Endothelial cell of umbilical vein (primary cell): Measurements from ENCODE around the gene SLC30A4. TPM values are rescaled to one million over a fixed set of nuclear protein-coding genes. Genes with fewer than 3 reads are reported as not detected.

Experiments used
- BruUV-seq: library from RNA; stranded (reverse); fragments of 400-500 nt; replicated peaks from 2 replicates; lab custom pipeline; 2021; lab: Mats Ljungman, UMichigan
- CTCF ChIA-PET: fragments of 300-600, 350-600 bp; sonication (Branson Sonifier 250); formaldehyde crosslinking; loops from one replicate; lab custom pipeline; 2021; ENCODE audit warnings: antibody characterized with exemption, inconsistent platforms; lab: Charles Lee
- POLR2A ChIA-PET: fragments of 300-600, 350-600 bp; sonication (Branson Sonifier 250); formaldehyde crosslinking; loops from one replicate; lab custom pipeline; 2021; ENCODE audit warnings: antibody characterized with exemption, inconsistent platforms; lab: Charles Lee
- DNase-seq: peaks from one replicate; pipeline ENCODE4 v3.0.0-alpha.2; 2011; ENCODE audit warnings: low read depth, low spot score
- FAIRE-seq: peaks from 2 replicates; lab custom pipeline; 2011; peaks lifted over from hg19 to GRCh38; lab: Jason Lieb, UNC
- H2AFZ ChIP-seq: 2 replicates; pipeline ENCODE4 v1.6.0; 2012; ENCODE audit warnings: low read depth, low read length, control low read depth, inconsistent platforms
- H3K27ac ChIP-seq: 2 replicates; pipeline ENCODE4 v1.5.1; 2011; ENCODE audit warnings: low read depth, mild to moderate bottlenecking, control low read depth, low read length, moderate library complexity; ENCODE audit not compliant: insufficient read depth
- H3K27me3 ChIP-seq, 2 experiments: 2 replicates each; pipeline versions ENCODE4 v1.6.0 to v1.6.1; 2011; ENCODE audit warnings: low read length in 2 of 2, mixed read lengths in 1 of 2; ENCODE audit not compliant: control insufficient read depth in 2 of 2, insufficient read depth in 2 of 2
- H3K36me3 ChIP-seq, 2 experiments: 2 replicates in 1 of 2; 3 replicates in 1 of 2; pipeline ENCODE4 v1.5.1; 2011; ENCODE audit warnings: low read length in 2 of 2, mild to moderate bottlenecking in 1 of 2, moderate library complexity in 1 of 2; ENCODE audit not compliant: control insufficient read depth in 2 of 2, insufficient read depth in 2 of 2; ENCODE audit errors: extremely low read depth in 1 of 2
- H3K4me1 ChIP-seq: 3 replicates; pipeline ENCODE4 v1.5.1; 2011; ENCODE audit warnings: mild to moderate bottlenecking, low read length; ENCODE audit not compliant: control insufficient read depth, insufficient read depth; ENCODE audit errors: extremely low read depth
- H3K4me2 ChIP-seq: 2 replicates; pipeline ENCODE4 v1.6.1; 2011; ENCODE audit warnings: low read length, control low read depth, mixed read lengths; ENCODE audit not compliant: insufficient read depth
- H3K4me3 ChIP-seq, 3 experiments: fragments of 200-600 bp in 1 of 3; sonication (generic), shearing (Covaris generic) in 1 of 3; replicated peaks in 1 of 3; 2 replicates each; pipeline ENCODE4 v1.5.1; 2011 to 2016; ENCODE audit warnings: control low read depth in 3 of 3, low read length in 3 of 3, mild to moderate bottlenecking in 2 of 3, inconsistent platforms in 1 of 3, low read depth in 1 of 3, moderate library complexity in 1 of 3; ENCODE audit not compliant: insufficient read depth in 1 of 3
- H3K79me2 ChIP-seq: 2 replicates; pipeline ENCODE4 v1.6.0; 2012; ENCODE audit warnings: low read length, inconsistent platforms; ENCODE audit not compliant: control insufficient read depth, insufficient read depth
- H3K9ac ChIP-seq: replicated peaks from 2 replicates; pipeline ENCODE3; 2011; ENCODE audit warnings: low read length, control low read depth; ENCODE audit not compliant: insufficient read depth; ENCODE audit errors: extremely low read depth
- H3K9me1 ChIP-seq: replicated peaks from 3 replicates; pipeline ENCODE4 v1.6.0; 2011; ENCODE audit warnings: mild to moderate bottlenecking, low read length; ENCODE audit not compliant: control insufficient read depth, insufficient read depth; ENCODE audit errors: extremely low read depth
- H3K9me3 ChIP-seq: replicated peaks from 2 replicates; pipeline ENCODE4 v1.5.1; 2012; ENCODE audit warnings: low read length, inconsistent platforms; ENCODE audit not compliant: control insufficient read depth, insufficient read depth
- H4K20me1 ChIP-seq: replicated peaks from 2 replicates; pipeline ENCODE3; 2011; ENCODE audit warnings: mild to moderate bottlenecking, low read length; ENCODE audit not compliant: control insufficient read depth, insufficient read depth; ENCODE audit errors: extremely low read depth
- CTCF ChIP-seq, 2 donors: IDR thresholded peaks; 1 replicate in 1 of 2; 2 replicates in 1 of 2; pipeline ENCODE4 v1.5.1; 2011; ENCODE audit warnings: low read length in 2 of 2, mild to moderate bottlenecking in 2 of 2, moderate library complexity in 2 of 2, control low read depth in 1 of 2, inconsistent platforms in 1 of 2, low read depth in 1 of 2; ENCODE audit not compliant: insufficient read depth in 1 of 2; ENCODE audit errors: extremely low read depth in 1 of 2
- EZH2 ChIP-seq: IDR thresholded peaks from 2 replicates; pipeline ENCODE4 v1.6.1; 2012; ENCODE audit warnings: borderline replicate concordance, low read depth, mild to moderate bottlenecking, moderate library complexity, low read length, inconsistent platforms; ENCODE audit not compliant: severe bottlenecking
- FOS ChIP-seq: IDR thresholded peaks from 2 replicates; pipeline ENCODE4 v1.6.1; 2011; ENCODE audit warnings: mild to moderate bottlenecking, low read length, moderate library complexity, borderline replicate concordance; ENCODE audit not compliant: insufficient read depth
- GATA2 ChIP-seq: IDR thresholded peaks from 2 replicates; pipeline ENCODE4 v1.7.0; 2011; ENCODE audit warnings: low read depth, mild to moderate bottlenecking, moderate library complexity, mixed read lengths, low read length; ENCODE audit not compliant: insufficient read length, insufficient read depth
- JUN ChIP-seq: IDR thresholded peaks from 2 replicates; pipeline ENCODE4 v1.6.1; 2011; ENCODE audit warnings: borderline replicate concordance, low read depth; ENCODE audit not compliant: insufficient read length, insufficient read depth
- MYC ChIP-seq: IDR thresholded peaks from one replicate; pipeline ENCODE4 v1.6.1; 2011; ENCODE audit warnings: mild to moderate bottlenecking, low read depth, low read length
- POLR2A ChIP-seq: IDR thresholded peaks from 2 replicates; pipeline ENCODE4 v1.6.1; 2012; ENCODE audit warnings: low read depth, mild to moderate bottlenecking, control low read depth, low read length
- POLR2AphosphoS5 ChIP-seq: IDR thresholded peaks from 2 replicates; pipeline ENCODE4 v1.6.1; 2012; ENCODE audit warnings: low read depth, mild to moderate bottlenecking, control low read depth, low read length, moderate library complexity; ENCODE audit not compliant: insufficient read depth
- dilution Hi-C: fragments of 300-500 bp; cut with MboI; formaldehyde crosslinking; loops from one replicate; pipeline ENCODE4 v1.15.0; 2019; ENCODE audit warnings: low sequenced_read_pairs; ENCODE audit not compliant: extremely low pct_ligation_motif_present
- intact Hi-C: fragments of 100-400 bp; cut with micrococcal nuclease; formaldehyde crosslinking; loops from one replicate; pipeline ENCODE4 v1.10.0; 2022
- polyA plus RNA-seq, 4 experiments: library from polyadenylated mRNA; depleted of rRNA in 3 of 4; stranded (reverse) in 3 of 4; unstranded in 1 of 4; fragments of >200 nt; gene quantifications; 2 replicates each; pipeline versions ENCODE4 v1.2.1 to v1.2.3, GENCODE V29; 2011 to 2012; ENCODE audit warnings: missing spikeins in 1 of 4
- total RNA-seq: library from RNA; stranded (reverse); gene quantifications from 2 replicates; pipeline ENCODE4 v1.2.3, GENCODE V29; 2021
- TF ChIP-seq, protein P1 (sequence below): IDR thresholded peaks from 2 replicates; pipeline ENCODE4 v1.6.1; 2011; ENCODE audit not compliant: insufficient read depth, insufficient read length

SLC30A4 gene
- total and polyA plus RNA-seq, 2 donors (not counting 3 experiments of a cell fraction or from before 2014, with no cell fraction given): 2.7 to 3.9 TPM

GRCh38 chr15:45471151-45471550, 51.4 kb downstream of the SLC30A4 start:
- Histone ChIP-seq H3K27ac (no peak overlapping the region), H3K36me3 (no peaks in the 10 kb centered on the region), H3K9ac (no peak overlapping the region), H3K9me3 (no peaks in the 10 kb centered on the region), H3K4me1 (no peaks in the 10 kb centered on the region), H3K9me1 (no peaks in the 10 kb centered on the region), H3K27me3 (peaks cover 8 to 18% of the 10 kb centered on the region in 2 experiments), H2AFZ (no peak overlapping the region), H3K79me2 (no peaks in the 10 kb centered on the region), H3K4me2 (no peak overlapping the region), H4K20me1 (no peaks in the 10 kb centered on the region), H3K4me3 (no peak overlapping the region)
- no peak for TF ChIP-seq POLR2AphosphoS5
- TF ChIP-seq GATA2: no peak
- no peak for TF ChIP-seq JUN
- TF ChIP-seq, protein P1, sequence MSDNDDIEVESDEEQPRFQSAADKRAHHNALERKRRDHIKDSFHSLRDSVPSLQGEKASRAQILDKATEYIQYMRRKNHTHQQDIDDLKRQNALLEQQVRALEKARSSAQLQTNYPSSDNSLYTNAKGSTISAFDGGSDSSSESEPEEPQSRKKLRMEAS: no peak
- no peak for TF ChIP-seq FOS
- TF ChIP-seq POLR2A: no peak
- no peak for TF ChIP-seq EZH2
- no peak for TF ChIP-seq MYC
- TF ChIP-seq CTCF (IDR thresholded peaks at IDR 0.05; ENCODE audit: extremely low read depth in 1 of 2, insufficient read depth in 1 of 2, low read depth in 1 of 2, low read length in 2 of 2): no peak
- CTCF ChIA-PET: interaction anchor here (0.9 kb wide), 1 partner anchor 102 kb away, joined by 3 read pairs; no protein-coding TSS in a partner anchor
- BruUV-seq: no TSS peak
- POLR2A ChIA-PET: no interaction called here
- FAIRE-seq: no peak
- dilution Hi-C loops: no loop called here
- intact Hi-C loops: no loop called here
- no peak for DNase-seq
